Measurements from ENCODE around the gene JARID2. TPM values are rescaled to one million over a fixed set of nuclear protein-coding genes. Genes with fewer than 3 reads are reported as not detected.

JARID2 gene
- total RNA-seq, 1 donor from 2014 or later, result 66.1 TPM

DNA sequence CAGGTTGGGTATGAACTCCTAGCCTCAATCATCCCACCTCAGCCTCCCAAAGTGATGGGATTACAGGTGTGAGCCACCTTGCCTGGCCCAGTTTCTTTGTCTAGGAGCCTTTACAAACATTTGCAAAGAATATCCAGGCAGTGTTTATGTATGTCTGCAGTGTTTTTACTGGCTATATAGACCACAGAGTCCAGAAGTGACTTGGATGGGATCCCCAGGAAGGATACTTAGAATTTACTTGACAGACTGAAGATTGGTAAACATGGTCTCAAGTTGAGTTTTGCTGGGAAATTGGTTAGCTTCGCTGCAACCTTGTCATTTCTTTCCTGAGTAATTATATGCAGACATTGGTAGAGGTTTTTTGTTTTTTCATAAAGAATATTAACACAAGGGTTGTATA lies 23.8 kb downstream of the JARID2 start:
- H3K27ac Mint-ChIP-seq (ENCODE audit: unreplicated experiment), result no peak overlapping the region
- peaks cover 3% of the 10 kb centered on the region for H3K27me3 Mint-ChIP-seq (ENCODE audit: unreplicated experiment)
- TF ChIP-seq, protein P1, sequence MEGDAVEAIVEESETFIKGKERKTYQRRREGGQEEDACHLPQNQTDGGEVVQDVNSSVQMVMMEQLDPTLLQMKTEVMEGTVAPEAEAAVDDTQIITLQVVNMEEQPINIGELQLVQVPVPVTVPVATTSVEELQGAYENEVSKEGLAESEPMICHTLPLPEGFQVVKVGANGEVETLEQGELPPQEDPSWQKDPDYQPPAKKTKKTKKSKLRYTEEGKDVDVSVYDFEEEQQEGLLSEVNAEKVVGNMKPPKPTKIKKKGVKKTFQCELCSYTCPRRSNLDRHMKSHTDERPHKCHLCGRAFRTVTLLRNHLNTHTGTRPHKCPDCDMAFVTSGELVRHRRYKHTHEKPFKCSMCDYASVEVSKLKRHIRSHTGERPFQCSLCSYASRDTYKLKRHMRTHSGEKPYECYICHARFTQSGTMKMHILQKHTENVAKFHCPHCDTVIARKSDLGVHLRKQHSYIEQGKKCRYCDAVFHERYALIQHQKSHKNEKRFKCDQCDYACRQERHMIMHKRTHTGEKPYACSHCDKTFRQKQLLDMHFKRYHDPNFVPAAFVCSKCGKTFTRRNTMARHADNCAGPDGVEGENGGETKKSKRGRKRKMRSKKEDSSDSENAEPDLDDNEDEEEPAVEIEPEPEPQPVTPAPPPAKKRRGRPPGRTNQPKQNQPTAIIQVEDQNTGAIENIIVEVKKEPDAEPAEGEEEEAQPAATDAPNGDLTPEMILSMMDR (IDR thresholded peaks at IDR 0.05; ENCODE audit: unreplicated experiment), result no peak
- DNase-seq (ENCODE audit: low spot score), result no peak
- no peaks in the 10 kb centered on the region for H3K9me3 Mint-ChIP-seq (ENCODE audit: unreplicated experiment)
- H3K4me3 Mint-ChIP-seq (ENCODE audit: unreplicated experiment), result no peak overlapping the region
- H3K4me1 Mint-ChIP-seq (ENCODE audit: unreplicated experiment), result peaks cover 61% of the 10 kb centered on the region
- H3K36me3 Mint-ChIP-seq (ENCODE audit: low read depth, unreplicated experiment), result no peaks in the 10 kb centered on the region

DNA sequence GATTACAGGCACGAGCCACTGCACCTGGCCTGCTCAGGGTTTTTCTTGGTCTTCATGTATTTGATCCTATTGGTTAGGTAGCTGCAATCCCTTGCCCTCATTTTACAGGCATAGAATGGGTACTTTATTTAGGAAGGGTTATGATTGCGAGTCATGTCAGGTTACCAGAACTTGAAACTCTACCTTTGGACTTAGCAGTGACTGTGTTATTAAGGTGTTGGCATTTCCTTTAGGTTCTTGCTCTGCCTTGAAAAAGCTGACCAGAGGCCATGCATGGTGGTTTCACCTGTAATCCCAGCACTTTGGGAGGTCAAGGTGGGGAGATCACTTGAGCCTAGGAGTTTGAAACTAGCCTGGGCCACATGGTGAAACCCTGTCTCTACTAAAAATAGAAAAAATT lies 24.5 kb downstream of the JARID2 start:
- Mint-ChIP-seq H3K27me3 (ENCODE audit: unreplicated experiment) (peaks cover 3% of the 10 kb centered on the region), H3K4me1 (ENCODE audit: unreplicated experiment) (peaks cover 62% of the 10 kb centered on the region), H3K9me3 (ENCODE audit: unreplicated experiment) (no peaks in the 10 kb centered on the region), H3K36me3 (ENCODE audit: low read depth, unreplicated experiment) (no peaks in the 10 kb centered on the region), H3K4me3 (ENCODE audit: unreplicated experiment) (no peak overlapping the region), H3K27ac (ENCODE audit: unreplicated experiment) (no peak overlapping the region)
- TF ChIP-seq, protein P1 (IDR thresholded peaks at IDR 0.05; ENCODE audit: unreplicated experiment), result no peak
- DNase-seq (ENCODE audit: low spot score), result no peak

DNA sequence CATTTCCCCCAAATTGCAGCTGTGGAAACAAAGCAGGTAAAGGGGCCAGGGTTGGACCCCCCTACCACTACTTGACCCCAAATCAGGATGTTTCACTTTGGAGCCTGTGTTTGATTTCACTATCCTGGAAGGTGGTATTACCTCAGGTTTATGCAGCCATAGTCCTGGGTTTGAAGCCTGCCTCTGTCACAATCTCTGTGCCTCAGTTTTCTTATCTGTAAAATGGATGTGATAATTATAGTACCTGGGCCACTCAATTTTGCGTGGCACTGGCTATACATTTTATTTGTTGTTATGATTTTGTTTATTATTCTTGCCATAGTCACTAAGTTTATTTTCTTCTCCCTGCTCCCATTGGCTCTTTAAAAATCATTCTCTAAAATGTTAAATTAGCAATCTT lies 26.7 kb downstream of the JARID2 start:
- H3K9me3 Mint-ChIP-seq (ENCODE audit: unreplicated experiment), result no peaks in the 10 kb centered on the region
- H3K27me3 Mint-ChIP-seq (ENCODE audit: unreplicated experiment), result peaks cover 3% of the 10 kb centered on the region
- TF ChIP-seq, protein P1 (IDR thresholded peaks at IDR 0.05; ENCODE audit: unreplicated experiment), result no peak
- no peaks in the 10 kb centered on the region for H3K36me3 Mint-ChIP-seq (ENCODE audit: low read depth, unreplicated experiment)
- H3K27ac Mint-ChIP-seq (ENCODE audit: unreplicated experiment), result no peak overlapping the region
- DNase-seq (ENCODE audit: low spot score), result no peak
- no peak overlapping the region for H3K4me3 Mint-ChIP-seq (ENCODE audit: unreplicated experiment)
- H3K4me1 Mint-ChIP-seq (ENCODE audit: unreplicated experiment), result peaks cover 58% of the 10 kb centered on the region

DNA sequence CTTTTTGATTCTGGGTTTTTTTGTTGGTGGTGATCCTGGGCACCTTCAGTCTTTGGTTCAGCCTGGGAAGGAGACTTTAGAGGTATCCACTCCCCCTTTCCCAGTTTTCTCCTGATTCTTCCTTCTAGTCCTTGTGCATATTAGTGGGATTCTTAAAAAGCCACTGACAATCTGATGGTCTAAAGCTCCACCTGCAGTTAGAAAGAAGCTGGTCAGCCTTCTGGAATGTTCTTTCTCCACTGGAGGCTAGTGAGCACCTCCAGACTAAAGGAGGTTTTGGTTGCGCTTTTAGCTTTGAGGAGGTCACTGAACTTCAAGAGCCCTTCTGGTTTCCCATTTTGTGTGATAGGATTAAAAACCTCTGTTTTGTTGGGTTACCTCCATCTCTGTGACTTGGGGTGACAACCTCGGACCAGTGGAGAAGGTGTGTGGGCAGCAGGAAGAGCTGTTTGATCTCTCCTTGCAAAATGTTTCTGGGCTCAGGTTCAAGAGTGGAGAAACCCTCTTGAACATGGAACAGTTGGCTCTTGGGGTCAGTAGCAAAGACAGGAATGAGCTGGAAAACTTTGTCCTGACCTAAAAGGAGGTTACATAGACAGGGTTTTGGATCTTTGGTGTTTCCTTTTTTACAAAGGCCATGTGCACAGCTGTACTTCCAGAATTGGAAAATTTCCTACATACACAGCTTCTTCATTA lies 29.0 kb downstream of the JARID2 start:
- no peak overlapping the region for H3K27ac Mint-ChIP-seq (ENCODE audit: unreplicated experiment)
- H3K9me3 Mint-ChIP-seq (ENCODE audit: unreplicated experiment), result no peaks in the 10 kb centered on the region
- H3K4me3 Mint-ChIP-seq (ENCODE audit: unreplicated experiment), result no peak overlapping the region
- no peaks in the 10 kb centered on the region for H3K36me3 Mint-ChIP-seq (ENCODE audit: low read depth, unreplicated experiment)
- DNase-seq (ENCODE audit: low spot score), result no peak
- peaks cover 47% of the 10 kb centered on the region for H3K4me1 Mint-ChIP-seq (ENCODE audit: unreplicated experiment)
- TF ChIP-seq, protein P1 (IDR thresholded peaks at IDR 0.05; ENCODE audit: unreplicated experiment), result no peak
- peaks cover 3% of the 10 kb centered on the region for H3K27me3 Mint-ChIP-seq (ENCODE audit: unreplicated experiment)
